ENCODE data around the gene ETFA.
A peak's percentile ranks its signal among the peaks of the same experiment; 100 is the strongest.

ETFA gene

GRCh38 chr15:76209523-76209922, 101.7 kb downstream of the ETFA start:
- DNase-seq = no peak

- DNase-seq = no peak
Observed at GRCh38 chr15:76208786-76209424, 102.4 kb downstream of the ETFA start.

- no peak for DNase-seq
Observed at GRCh38 chr15:76208084-76208785, 103.0 kb downstream of the ETFA start.

- DNase-seq = no peak
Observed at GRCh38 chr15:76206325-76206976, 104.8 kb downstream of the ETFA start.

- no peak for DNase-seq
Observed at GRCh38 chr15:76204916-76205460, 106.3 kb downstream of the ETFA start.

GRCh38 chr15:76204109-76204845, 107.0 kb downstream of the ETFA start:
- no peak for DNase-seq

GRCh38 chr15:76203346-76204108, 107.7 kb downstream of the ETFA start:
- DNase-seq = no peak

GRCh38 chr15:76201536-76202255, 109.6 kb downstream of the ETFA start:
- DNase-seq = no peak

- no peak for DNase-seq
Observed at GRCh38 chr15:76200641-76201105, 110.6 kb downstream of the ETFA start.

GRCh38 chr15:76200083-76200465, 111.2 kb downstream of the ETFA start:
- no peak for DNase-seq

GRCh38 chr15:76199106-76200082, 111.9 kb downstream of the ETFA start:
- no peak for DNase-seq

- DNase-seq = no peak
Observed at GRCh38 chr15:76198456-76199105, 112.7 kb downstream of the ETFA start.

GRCh38 chr15:76197703-76198455, 113.4 kb downstream of the ETFA start:
- DNase-seq = no peak

GRCh38 chr15:76196269-76197231, 114.7 kb downstream of the ETFA start:
- peak; percentile 54 for DNase-seq

- no peak for DNase-seq
Observed at GRCh38 chr15:76195506-76196268, 115.6 kb downstream of the ETFA start.

- DNase-seq = no peak
Observed at GRCh38 chr15:76193934-76194333, 117.3 kb downstream of the ETFA start.

GRCh38 chr15:76192715-76193114, 118.6 kb downstream of the ETFA start:
- DNase-seq = no peak
